ENCODE results near the gene TRPM8.

TRPM8 gene

GRCh38 chr2:233976690-233977294, 59.6 kb downstream of the TRPM8 start:
- H3K4me1 ChIP-seq = no peaks in the 10 kb centered on the region
- intact Hi-C loops (cut with DNase I; ENCODE audit: low total_unique reads) = no loop called here

GRCh38 chr2:233977296-233977837, 60.2 kb downstream of the TRPM8 start:
- H3K36me3 ChIP-seq = no peaks in the 10 kb centered on the region
- no peak for DNase-seq
- no peaks in the 10 kb centered on the region for H3K4me1 ChIP-seq
- H3K27ac ChIP-seq = no peak overlapping the region
- intact Hi-C loops (cut with DNase I; ENCODE audit: low total_unique reads) = no loop called here
- peaks cover 0 to 23% of the 10 kb centered on the region in 2 donors for H3K27me3 ChIP-seq
- TF ChIP-seq, protein P1, sequence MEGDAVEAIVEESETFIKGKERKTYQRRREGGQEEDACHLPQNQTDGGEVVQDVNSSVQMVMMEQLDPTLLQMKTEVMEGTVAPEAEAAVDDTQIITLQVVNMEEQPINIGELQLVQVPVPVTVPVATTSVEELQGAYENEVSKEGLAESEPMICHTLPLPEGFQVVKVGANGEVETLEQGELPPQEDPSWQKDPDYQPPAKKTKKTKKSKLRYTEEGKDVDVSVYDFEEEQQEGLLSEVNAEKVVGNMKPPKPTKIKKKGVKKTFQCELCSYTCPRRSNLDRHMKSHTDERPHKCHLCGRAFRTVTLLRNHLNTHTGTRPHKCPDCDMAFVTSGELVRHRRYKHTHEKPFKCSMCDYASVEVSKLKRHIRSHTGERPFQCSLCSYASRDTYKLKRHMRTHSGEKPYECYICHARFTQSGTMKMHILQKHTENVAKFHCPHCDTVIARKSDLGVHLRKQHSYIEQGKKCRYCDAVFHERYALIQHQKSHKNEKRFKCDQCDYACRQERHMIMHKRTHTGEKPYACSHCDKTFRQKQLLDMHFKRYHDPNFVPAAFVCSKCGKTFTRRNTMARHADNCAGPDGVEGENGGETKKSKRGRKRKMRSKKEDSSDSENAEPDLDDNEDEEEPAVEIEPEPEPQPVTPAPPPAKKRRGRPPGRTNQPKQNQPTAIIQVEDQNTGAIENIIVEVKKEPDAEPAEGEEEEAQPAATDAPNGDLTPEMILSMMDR (IDR thresholded peaks at IDR 0.05) = no peak
- no peak overlapping the region for H3K4me3 ChIP-seq
- no peaks in the 10 kb centered on the region for H3K9me3 ChIP-seq

More at GRCh38 chr2:233976690-233977294, 59.6 kb downstream of the TRPM8 start:
- DNase-seq = no peak
- TF ChIP-seq, protein P1 (IDR thresholded peaks at IDR 0.05) = no peak
- H3K36me3 ChIP-seq = no peaks in the 10 kb centered on the region
- no peaks in the 10 kb centered on the region for H3K9me3 ChIP-seq
- no peak overlapping the region for H3K4me3 ChIP-seq
- peaks cover 0 to 23% of the 10 kb centered on the region in 2 donors for H3K27me3 ChIP-seq
- H3K27ac ChIP-seq = no peak overlapping the region

DNA sequence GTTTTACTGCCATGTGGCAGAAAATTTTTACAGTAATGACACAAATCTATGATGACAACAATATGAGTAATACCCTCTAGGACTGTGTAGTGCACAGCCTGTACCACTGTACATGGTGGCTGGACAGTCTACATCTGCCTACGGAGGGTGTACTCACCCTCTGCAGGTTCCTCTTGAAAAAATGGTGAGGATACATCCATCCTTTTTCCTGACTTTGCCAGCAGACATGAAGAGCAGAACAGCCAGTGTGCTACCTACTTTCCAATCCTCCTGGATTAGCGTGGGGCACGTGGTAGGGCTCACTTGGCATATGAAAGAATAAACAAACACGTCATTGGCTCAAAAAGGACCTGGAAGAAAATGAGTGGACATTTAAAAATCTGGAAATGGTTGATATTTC, 62.6 kb downstream of the TRPM8 start:
- Histone ChIP-seq H3K27me3 (peaks cover 0 to 23% of the 10 kb centered on the region in 2 donors), H3K9me3 (no peaks in the 10 kb centered on the region), H3K36me3 (no peaks in the 10 kb centered on the region), H3K4me3 (no peak overlapping the region), H3K4me1 (no peaks in the 10 kb centered on the region), H3K27ac (no peak overlapping the region)
- no peak for DNase-seq
- intact Hi-C loops (cut with DNase I; ENCODE audit: low total_unique reads) = no loop called here
- TF ChIP-seq, protein P1 (IDR thresholded peaks at IDR 0.05) = no peak

- no peak overlapping the region for H3K27ac ChIP-seq
- no peaks in the 10 kb centered on the region for H3K9me3 ChIP-seq
- peaks cover 0 to 23% of the 10 kb centered on the region in 2 donors for H3K27me3 ChIP-seq
- no peak for DNase-seq
- H3K4me1 ChIP-seq = no peaks in the 10 kb centered on the region
- no peak overlapping the region for H3K4me3 ChIP-seq
- H3K36me3 ChIP-seq = no peaks in the 10 kb centered on the region
- intact Hi-C loops (cut with DNase I; ENCODE audit: low total_unique reads) = no loop called here
- TF ChIP-seq, protein P1 (IDR thresholded peaks at IDR 0.05) = no peak
Measured at GRCh38 chr2:233980955-233981561, 63.9 kb downstream of the TRPM8 start.

DNA sequence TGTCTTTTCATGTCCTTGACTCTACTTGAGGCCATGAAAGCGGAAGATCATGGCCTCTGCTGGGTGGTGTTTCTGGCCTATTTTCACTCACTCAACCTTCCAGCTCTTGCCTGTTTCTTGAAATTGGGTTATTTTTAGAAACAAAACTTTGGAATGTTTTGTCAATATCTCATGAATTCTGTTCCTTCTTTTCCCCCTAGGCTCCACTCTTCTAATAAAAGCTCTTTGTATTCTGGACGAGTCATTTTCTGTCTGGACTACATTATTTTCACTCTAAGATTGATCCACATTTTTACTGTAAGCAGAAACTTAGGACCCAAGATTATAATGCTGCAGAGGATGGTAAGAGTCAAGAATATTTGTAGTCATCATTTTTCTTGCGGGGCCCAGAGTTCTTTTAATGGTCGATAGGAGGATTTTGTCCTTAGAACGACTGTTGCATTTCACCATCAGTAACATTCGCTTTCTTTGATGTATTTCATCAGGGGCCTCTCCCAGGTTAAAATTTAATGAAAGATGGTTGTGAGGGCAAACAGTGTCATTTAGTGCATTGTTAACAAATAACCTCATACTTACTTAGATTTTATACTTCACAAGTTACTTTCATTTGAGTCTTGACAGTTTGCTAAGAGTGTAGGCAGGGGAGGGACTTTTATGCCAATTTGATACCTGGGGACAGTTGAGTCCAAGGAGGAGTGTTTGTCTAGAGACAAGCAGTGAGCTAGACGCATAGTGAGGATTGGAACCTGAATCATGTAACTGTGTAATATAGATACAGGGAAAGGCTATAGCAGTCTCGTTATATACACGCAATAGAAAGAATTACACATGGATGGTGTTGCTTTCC, 64.6 kb downstream of the TRPM8 start:
- TF ChIP-seq, protein P1 (IDR thresholded peaks at IDR 0.05) = no peak
- no peak for DNase-seq
- peaks cover 0 to 18% of the 10 kb centered on the region in 2 donors for H3K27me3 ChIP-seq
- no peaks in the 10 kb centered on the region for H3K36me3 ChIP-seq
- H3K4me1 ChIP-seq = no peaks in the 10 kb centered on the region
- intact Hi-C loops (cut with DNase I; ENCODE audit: low total_unique reads) = no loop called here
- H3K27ac ChIP-seq = no peak overlapping the region
- no peak overlapping the region for H3K4me3 ChIP-seq
- H3K9me3 ChIP-seq = no peaks in the 10 kb centered on the region
